Colonic mucosa (tissue), 4 donors: Measurements from ENCODE around the gene MACROD1. TPM values are rescaled to one million over a fixed set of nuclear protein-coding genes. Genes with fewer than 3 reads are reported as not detected.

ENCODE experiments used
- DNase-seq: peaks from one replicate; pipeline ENCODE4 v3.0.0-alpha.2; 2020
- H3K27ac ChIP-seq: fragments of 200-600 bp; one replicate; pipeline ENCODE4 v1.8.0; 2021
- H3K27me3 ChIP-seq: fragments of 200-600 bp; one replicate; pipeline ENCODE4 v1.8.0; 2021
- H3K36me3 ChIP-seq: fragments of 200-600 bp; one replicate; pipeline ENCODE4 v1.8.0; 2021
- H3K4me1 ChIP-seq: fragments of 200-600 bp; one replicate; pipeline ENCODE4 v1.8.0; 2021; ENCODE audit warnings: mild to moderate bottlenecking
- H3K4me3 ChIP-seq: fragments of 200-600 bp; one replicate; pipeline ENCODE4 v1.8.0; 2021
- H3K9ac ChIP-seq, 2 donors: one replicate each; pipeline ENCODE4 v1.7.0; 2013; ENCODE audit warnings: control low read depth in 2 of 2, low read depth in 2 of 2, low read length in 2 of 2
- H3K9me3 ChIP-seq: fragments of 200-600 bp; one replicate; pipeline ENCODE4 v1.8.0; 2021
- CTCF ChIP-seq: fragments of 200-600 bp; IDR thresholded peaks from one replicate; pipeline ENCODE4 v1.8.0; 2022; ENCODE audit warnings: antibody characterized with exemption, mild to moderate bottlenecking
- intact Hi-C: fragments of 100-400 bp; cut with DNase I; formaldehyde crosslinking; loops from one replicate; pipeline ENCODE4 v1.14.1; 2022
- total RNA-seq, 2 donors: library from RNA; stranded (reverse); fragmentation: NEBNext Ultra II Directional in 1 of 2; extraction: Animal tissue kit (Norgen Biotek cat#: 25700) in 1 of 2; gene quantifications; one replicate each; pipeline ENCODE4 v1.2.1, GENCODE V29; 2021
- donor health status: healthy.
- donor health status: DM: no; HTN: no; CAD: no.
- donor health status: DM: no; HTN: no; CAD: no.

Gene MACROD1
- total RNA-seq, 2 donors from 2014 or later, result 18.6 to 22.9 TPM

DNA sequence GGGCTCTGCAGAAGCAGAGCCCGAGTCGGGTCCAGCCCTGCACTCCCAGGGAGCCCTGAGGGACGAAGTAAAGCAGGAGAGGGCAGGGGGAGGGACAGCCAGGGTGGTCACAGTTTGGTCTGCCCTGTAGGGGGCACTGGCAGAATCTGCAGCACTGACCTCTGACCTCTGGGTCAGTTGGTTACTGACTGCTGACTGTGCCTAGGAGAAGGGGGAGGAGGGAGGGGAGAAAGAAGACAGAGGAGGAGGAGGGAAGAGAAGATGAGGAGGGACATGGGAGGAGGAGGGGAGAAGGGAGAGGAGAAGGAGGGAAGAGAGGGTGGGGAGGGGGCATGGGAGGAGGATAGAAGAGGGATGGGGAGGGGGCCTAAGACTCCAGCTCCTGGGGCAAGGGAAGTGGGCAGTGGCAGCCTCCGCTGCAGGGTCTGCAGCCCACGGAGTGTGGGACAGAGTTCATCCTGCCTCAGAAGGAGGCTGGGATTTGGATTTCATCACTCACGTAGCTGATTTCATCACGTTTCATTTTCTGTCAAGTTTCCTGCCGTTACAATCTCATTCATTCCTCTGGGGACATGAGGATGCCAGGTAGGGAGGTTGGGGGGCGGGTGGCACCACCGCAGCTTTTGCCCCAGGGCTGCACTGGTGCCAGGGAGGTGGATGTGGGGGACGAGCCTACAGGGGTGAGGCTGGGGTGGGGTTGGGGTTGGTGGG lies 75.0 kb downstream of the MACROD1 start:
- Histone ChIP-seq H3K9ac (no peak overlapping the region), H3K9me3 (no peaks in the 10 kb centered on the region), H3K27me3 (no peaks in the 10 kb centered on the region), H3K4me1 (peaks cover 3% of the 10 kb centered on the region), H3K36me3 (no peaks in the 10 kb centered on the region), H3K27ac (no peak overlapping the region), H3K4me3 (no peak overlapping the region)
- DNase-seq, result no peak
- intact Hi-C loops, result no loop called here
- no peak for TF ChIP-seq CTCF

- intact Hi-C loops, result no loop called here
- no peak overlapping the region for H3K27ac ChIP-seq
- no peak for TF ChIP-seq CTCF
Measured at GRCh38 chr11:64089915-64090805, 75.8 kb downstream of the MACROD1 start.

GRCh38 chr11:64089493-64089892 lies 76.4 kb downstream of the MACROD1 start:
- peaks cover 3% of the 10 kb centered on the region for H3K4me1 ChIP-seq
- intact Hi-C loops, result no loop called here
- no peak overlapping the region for H3K9ac ChIP-seq

More at GRCh38 chr11:64089915-64090805, 75.8 kb downstream of the MACROD1 start:
- no peak for DNase-seq
- no peak overlapping the region for H3K4me3 ChIP-seq
- H3K9me3 ChIP-seq, result no peaks in the 10 kb centered on the region
- no peaks in the 10 kb centered on the region for H3K27me3 ChIP-seq
- H3K4me1 ChIP-seq, result peaks cover 3% of the 10 kb centered on the region
- H3K36me3 ChIP-seq, result no peaks in the 10 kb centered on the region
- no peak overlapping the region for H3K9ac ChIP-seq

GRCh38 chr11:64089027-64089360 lies 76.9 kb downstream of the MACROD1 start:
- Histone ChIP-seq H3K9me3 (no peaks in the 10 kb centered on the region), H3K27me3 (no peaks in the 10 kb centered on the region), H3K4me3 (no peak overlapping the region), H3K9ac (no peak overlapping the region), H3K36me3 (no peaks in the 10 kb centered on the region), H3K4me1 (peaks cover 3% of the 10 kb centered on the region), H3K27ac (no peak overlapping the region)
- intact Hi-C loops, result no loop called here
- TF ChIP-seq CTCF, result no peak
- DNase-seq, result no peak

More at GRCh38 chr11:64089493-64089892, 76.4 kb downstream of the MACROD1 start:
- no peaks in the 10 kb centered on the region for H3K27me3 ChIP-seq
- TF ChIP-seq CTCF, result no peak
- no peaks in the 10 kb centered on the region for H3K9me3 ChIP-seq
- no peak overlapping the region for H3K4me3 ChIP-seq
- no peak for DNase-seq
- H3K36me3 ChIP-seq, result no peaks in the 10 kb centered on the region
- H3K27ac ChIP-seq, result no peak overlapping the region

GRCh38 chr11:64088162-64089026 lies 77.5 kb downstream of the MACROD1 start:
- TF ChIP-seq CTCF, result no peak
- Histone ChIP-seq H3K4me1 (peaks cover 3% of the 10 kb centered on the region), H3K9me3 (no peaks in the 10 kb centered on the region), H3K27ac (no peak overlapping the region), H3K9ac (no peak overlapping the region), H3K27me3 (no peaks in the 10 kb centered on the region), H3K4me3 (no peak overlapping the region), H3K36me3 (no peaks in the 10 kb centered on the region)
- no peak for DNase-seq
- intact Hi-C loops, result no loop called here
